Measurements from ENCODE around the gene PLCL2.

DNA sequence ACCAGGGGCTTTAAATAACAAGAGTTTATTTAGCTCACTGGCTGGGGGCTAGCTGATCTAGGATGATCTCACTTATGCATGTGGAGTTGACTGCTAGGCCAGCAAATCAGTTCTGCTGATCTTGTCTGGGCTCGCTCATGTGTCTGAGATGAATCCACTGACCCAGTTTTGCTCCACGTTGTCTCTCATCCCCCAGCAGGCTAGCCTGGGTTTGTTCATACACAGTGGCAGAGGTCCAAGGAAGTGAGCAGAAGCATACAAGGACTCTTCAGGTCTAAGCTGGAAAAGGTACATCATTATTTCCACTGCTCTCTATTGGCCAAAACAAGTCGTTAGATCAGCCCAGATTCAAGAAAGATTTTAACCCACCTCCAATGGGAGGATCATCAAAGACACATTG is 238.0 kb downstream of the PLCL2 start:
- TF ChIP-seq, protein P1, sequence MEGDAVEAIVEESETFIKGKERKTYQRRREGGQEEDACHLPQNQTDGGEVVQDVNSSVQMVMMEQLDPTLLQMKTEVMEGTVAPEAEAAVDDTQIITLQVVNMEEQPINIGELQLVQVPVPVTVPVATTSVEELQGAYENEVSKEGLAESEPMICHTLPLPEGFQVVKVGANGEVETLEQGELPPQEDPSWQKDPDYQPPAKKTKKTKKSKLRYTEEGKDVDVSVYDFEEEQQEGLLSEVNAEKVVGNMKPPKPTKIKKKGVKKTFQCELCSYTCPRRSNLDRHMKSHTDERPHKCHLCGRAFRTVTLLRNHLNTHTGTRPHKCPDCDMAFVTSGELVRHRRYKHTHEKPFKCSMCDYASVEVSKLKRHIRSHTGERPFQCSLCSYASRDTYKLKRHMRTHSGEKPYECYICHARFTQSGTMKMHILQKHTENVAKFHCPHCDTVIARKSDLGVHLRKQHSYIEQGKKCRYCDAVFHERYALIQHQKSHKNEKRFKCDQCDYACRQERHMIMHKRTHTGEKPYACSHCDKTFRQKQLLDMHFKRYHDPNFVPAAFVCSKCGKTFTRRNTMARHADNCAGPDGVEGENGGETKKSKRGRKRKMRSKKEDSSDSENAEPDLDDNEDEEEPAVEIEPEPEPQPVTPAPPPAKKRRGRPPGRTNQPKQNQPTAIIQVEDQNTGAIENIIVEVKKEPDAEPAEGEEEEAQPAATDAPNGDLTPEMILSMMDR (IDR thresholded peaks at IDR 0.05), result no peak
- no peak for TF ChIP-seq POLR2A (IDR thresholded peaks at IDR 0.05)
